Measurements from ENCODE around the gene DSCAML1.

DNA sequence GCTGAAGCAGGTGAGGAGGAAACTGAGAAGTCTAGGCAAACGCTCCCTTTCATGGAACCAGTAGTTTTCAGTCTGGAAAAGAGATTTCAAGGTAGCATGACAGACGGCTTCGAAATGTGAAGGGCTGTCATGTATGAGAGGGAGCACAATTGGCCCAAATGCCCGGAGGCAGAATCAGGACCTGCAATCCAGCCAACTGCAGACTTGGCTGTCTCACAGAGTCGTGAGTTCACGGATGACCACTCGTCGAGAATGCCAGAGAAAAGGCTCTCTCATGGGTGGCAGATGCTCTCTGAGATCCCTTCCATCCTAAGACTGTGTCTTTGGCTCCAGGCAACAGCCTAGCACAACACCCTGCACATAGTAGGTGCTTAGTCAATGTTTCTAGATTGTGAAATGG, 134.8 kb downstream of the DSCAML1 start:
- TF ChIP-seq SPI1 (IDR thresholded peaks at IDR 0.05; ENCODE audit: low read depth, low read length) (no peak), POLR2AphosphoS5 (IDR thresholded peaks at IDR 0.05; ENCODE audit: low read depth, low read length) (no peak), POLR2A (IDR thresholded peaks at IDR 0.05; ENCODE audit: low read depth, low read length) (no peak), PAX5 (IDR thresholded peaks at IDR 0.05; ENCODE audit: insufficient read depth, low read length, severe bottlenecking) (no peak)

All from GM12891 (cell line).